ENCODE data around the gene PCDH17. TPM values are rescaled to one million over a fixed set of nuclear protein-coding genes. Genes with fewer than 3 reads are reported as not detected.

The PCDH17 gene, protein sequence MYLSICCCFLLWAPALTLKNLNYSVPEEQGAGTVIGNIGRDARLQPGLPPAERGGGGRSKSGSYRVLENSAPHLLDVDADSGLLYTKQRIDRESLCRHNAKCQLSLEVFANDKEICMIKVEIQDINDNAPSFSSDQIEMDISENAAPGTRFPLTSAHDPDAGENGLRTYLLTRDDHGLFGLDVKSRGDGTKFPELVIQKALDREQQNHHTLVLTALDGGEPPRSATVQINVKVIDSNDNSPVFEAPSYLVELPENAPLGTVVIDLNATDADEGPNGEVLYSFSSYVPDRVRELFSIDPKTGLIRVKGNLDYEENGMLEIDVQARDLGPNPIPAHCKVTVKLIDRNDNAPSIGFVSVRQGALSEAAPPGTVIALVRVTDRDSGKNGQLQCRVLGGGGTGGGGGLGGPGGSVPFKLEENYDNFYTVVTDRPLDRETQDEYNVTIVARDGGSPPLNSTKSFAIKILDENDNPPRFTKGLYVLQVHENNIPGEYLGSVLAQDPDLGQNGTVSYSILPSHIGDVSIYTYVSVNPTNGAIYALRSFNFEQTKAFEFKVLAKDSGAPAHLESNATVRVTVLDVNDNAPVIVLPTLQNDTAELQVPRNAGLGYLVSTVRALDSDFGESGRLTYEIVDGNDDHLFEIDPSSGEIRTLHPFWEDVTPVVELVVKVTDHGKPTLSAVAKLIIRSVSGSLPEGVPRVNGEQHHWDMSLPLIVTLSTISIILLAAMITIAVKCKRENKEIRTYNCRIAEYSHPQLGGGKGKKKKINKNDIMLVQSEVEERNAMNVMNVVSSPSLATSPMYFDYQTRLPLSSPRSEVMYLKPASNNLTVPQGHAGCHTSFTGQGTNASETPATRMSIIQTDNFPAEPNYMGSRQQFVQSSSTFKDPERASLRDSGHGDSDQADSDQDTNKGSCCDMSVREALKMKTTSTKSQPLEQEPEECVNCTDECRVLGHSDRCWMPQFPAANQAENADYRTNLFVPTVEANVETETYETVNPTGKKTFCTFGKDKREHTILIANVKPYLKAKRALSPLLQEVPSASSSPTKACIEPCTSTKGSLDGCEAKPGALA (N-terminal part only)
- under 0.01 TPM in 2 replicates for total RNA-seq

DNA sequence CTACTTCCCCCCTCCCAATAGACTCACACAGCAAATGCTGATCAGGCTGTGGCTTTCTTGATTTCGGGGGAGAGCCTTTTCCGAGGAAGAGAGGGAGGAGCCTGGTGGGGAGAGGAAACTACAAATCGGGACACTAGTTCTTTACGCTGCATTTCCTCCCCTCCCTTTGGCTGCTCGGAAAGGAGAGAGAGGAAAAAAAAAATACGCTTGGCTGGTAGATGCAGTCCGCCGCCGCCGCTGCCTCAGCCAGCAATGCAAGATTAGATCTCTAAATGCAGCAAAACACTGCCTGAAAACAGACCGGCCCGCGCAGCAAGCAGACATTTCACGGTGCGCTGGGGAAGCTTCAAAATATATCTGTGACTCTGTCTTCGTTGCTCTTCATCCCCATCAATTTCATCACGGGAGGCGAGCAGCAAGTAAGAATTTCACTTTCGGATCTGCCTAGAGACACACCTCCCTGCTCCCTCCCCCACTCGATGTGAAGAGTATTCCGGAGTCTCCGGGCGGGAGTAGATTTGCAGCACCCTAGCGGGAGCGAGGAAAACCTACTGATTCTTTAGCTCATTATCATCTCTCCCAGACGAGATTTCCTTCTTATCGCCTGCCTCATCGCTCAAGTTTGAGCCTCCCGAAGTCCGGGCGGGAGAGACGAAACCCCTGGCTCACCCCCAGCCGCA is at the start of gene PCDH17:
TSS of gene PCDH17 (plus strand) at position 149 of the 680 bp plus-strand sequence. CDS start 803 bp downstream, outside the sequence.
- FAIRE-seq (no peak), DNase-seq (ENCODE audit: low read depth) (no peak)
- Histone ChIP-seq H3K27me3 (ENCODE audit: control insufficient read depth, insufficient read depth, low read length) (peaks cover 50% of the 10 kb centered on the region), H3K36me3 (ENCODE audit: control insufficient read depth, insufficient read depth, low read length) (no peaks in the 10 kb centered on the region), H3K4me3 (ENCODE audit: low read depth, low read length) (peak within 1 kb of the TSS; percentile 26)
- TF ChIP-seq, protein P1, sequence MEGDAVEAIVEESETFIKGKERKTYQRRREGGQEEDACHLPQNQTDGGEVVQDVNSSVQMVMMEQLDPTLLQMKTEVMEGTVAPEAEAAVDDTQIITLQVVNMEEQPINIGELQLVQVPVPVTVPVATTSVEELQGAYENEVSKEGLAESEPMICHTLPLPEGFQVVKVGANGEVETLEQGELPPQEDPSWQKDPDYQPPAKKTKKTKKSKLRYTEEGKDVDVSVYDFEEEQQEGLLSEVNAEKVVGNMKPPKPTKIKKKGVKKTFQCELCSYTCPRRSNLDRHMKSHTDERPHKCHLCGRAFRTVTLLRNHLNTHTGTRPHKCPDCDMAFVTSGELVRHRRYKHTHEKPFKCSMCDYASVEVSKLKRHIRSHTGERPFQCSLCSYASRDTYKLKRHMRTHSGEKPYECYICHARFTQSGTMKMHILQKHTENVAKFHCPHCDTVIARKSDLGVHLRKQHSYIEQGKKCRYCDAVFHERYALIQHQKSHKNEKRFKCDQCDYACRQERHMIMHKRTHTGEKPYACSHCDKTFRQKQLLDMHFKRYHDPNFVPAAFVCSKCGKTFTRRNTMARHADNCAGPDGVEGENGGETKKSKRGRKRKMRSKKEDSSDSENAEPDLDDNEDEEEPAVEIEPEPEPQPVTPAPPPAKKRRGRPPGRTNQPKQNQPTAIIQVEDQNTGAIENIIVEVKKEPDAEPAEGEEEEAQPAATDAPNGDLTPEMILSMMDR (IDR thresholded peaks at IDR 0.05; ENCODE audit: insufficient read depth, low read length, severe bottlenecking) = no peak

DNA sequence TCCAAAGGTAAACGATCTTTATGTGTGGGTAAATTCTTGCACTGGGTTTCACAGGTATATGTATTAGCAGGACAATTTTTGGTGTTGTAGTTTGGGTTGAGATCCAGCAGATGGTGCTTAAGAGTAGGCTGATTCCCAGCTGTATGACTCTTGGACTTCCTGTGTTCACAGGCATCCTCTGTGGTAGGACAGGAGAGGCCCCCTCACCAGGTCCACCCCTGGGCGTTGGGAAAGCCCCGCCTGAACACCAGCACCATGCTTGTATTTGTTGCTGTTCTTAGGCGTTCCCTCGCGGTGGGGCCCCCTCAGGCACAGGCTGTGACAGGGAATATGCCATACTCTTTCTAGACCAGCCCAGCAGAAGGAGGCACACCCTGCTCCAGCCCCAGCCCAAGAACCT is 49.5 kb upstream of the PCDH17 start:
- Histone ChIP-seq H3K4me3 (ENCODE audit: low read depth, low read length) (no peak overlapping the region), H3K36me3 (ENCODE audit: control insufficient read depth, insufficient read depth, low read length) (no peaks in the 10 kb centered on the region), H3K27me3 (ENCODE audit: control insufficient read depth, insufficient read depth, low read length) (no peaks in the 10 kb centered on the region)
- DNase-seq (ENCODE audit: low read depth) = no peak
- FAIRE-seq = no peak
- TF ChIP-seq, protein P1 (IDR thresholded peaks at IDR 0.05; ENCODE audit: insufficient read depth, low read length, severe bottlenecking) = no peak

DNA sequence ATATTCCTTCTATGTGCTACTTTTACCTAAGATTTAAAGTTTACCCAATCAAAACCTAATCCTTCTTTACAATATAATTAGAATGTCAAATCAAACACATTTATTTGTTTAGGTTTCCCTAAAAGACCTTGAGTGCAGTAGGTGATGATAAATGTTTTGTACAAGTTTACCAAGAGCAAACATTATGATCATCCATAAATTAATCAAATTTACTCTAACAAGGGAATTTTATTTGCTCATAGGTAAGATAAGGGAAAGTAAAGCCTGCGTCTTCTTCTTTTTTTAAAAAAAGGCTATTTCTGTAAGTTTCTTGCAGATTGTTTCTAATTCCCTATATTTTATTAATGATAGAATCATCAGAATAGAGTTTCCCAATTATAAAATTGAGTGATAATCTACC is 48.0 kb upstream of the PCDH17 start:
- H3K36me3 ChIP-seq (ENCODE audit: control insufficient read depth, insufficient read depth, low read length) = no peaks in the 10 kb centered on the region
- DNase-seq (ENCODE audit: low read depth) (no peak), FAIRE-seq (no peak)
- H3K27me3 ChIP-seq (ENCODE audit: control insufficient read depth, insufficient read depth, low read length) = no peaks in the 10 kb centered on the region
- no peak overlapping the region for H3K4me3 ChIP-seq (ENCODE audit: low read depth, low read length)
- TF ChIP-seq, protein P1 (IDR thresholded peaks at IDR 0.05; ENCODE audit: insufficient read depth, low read length, severe bottlenecking) = no peak

DNA sequence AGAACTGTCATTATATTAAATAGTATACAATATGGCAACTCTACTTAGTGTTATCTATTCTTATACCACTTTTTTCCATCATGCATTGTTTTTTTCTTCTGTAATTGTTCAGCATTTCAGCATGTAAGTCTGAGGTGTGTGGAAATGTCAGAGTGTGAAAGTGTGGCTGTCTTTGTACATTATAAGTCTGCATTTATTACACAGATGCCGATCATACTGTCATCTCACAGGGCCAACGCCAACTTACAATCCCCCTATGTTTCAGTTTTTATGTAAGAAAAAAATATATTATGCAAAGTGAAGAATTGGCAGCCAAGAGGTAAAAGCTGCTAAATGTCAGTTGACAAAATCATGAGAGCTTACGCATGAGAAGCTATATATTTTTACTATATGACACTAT is 42.9 kb upstream of the PCDH17 start:
- no peaks in the 10 kb centered on the region for H3K36me3 ChIP-seq (ENCODE audit: control insufficient read depth, insufficient read depth, low read length)
- TF ChIP-seq, protein P1 (IDR thresholded peaks at IDR 0.05; ENCODE audit: insufficient read depth, low read length, severe bottlenecking) = no peak
- no peak for DNase-seq (ENCODE audit: low read depth)
- no peaks in the 10 kb centered on the region for H3K27me3 ChIP-seq (ENCODE audit: control insufficient read depth, insufficient read depth, low read length)
- H3K4me3 ChIP-seq (ENCODE audit: low read depth, low read length) = no peak overlapping the region
- FAIRE-seq = no peak

DNA sequence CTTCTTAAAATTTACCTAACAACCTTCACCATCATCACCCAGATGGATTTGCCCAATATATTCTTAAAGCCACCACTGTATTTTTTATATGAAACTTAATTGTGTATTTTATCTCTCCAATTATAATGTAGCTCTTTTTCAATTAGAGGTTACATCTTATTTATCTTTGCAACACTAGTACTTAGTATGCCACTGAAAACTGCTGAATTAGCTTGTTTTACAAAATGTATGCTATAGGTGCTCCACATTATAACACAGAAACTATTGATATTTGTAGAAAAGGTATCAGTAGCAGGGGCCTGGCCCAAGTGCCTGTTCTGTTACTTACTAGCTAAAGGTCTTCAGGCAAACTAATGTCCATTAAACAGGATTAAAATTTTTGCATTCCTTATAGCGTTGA is 35.8 kb upstream of the PCDH17 start:
- no peak for DNase-seq (ENCODE audit: low read depth)
- TF ChIP-seq, protein P1 (IDR thresholded peaks at IDR 0.05; ENCODE audit: insufficient read depth, low read length, severe bottlenecking) = no peak
- no peaks in the 10 kb centered on the region for H3K36me3 ChIP-seq (ENCODE audit: control insufficient read depth, insufficient read depth, low read length)
- H3K4me3 ChIP-seq (ENCODE audit: low read depth, low read length) = no peak overlapping the region
- no peak for FAIRE-seq
- H3K27me3 ChIP-seq (ENCODE audit: control insufficient read depth, insufficient read depth, low read length) = no peaks in the 10 kb centered on the region

Data from bronchial epithelial cell (primary cell).